Spinal cord (tissue), 10 donors: ENCODE data around the gene TMEM30A. TPM values are rescaled to one million over a fixed set of nuclear protein-coding genes. Genes with fewer than 3 reads are reported as not detected.
A peak's percentile ranks its signal among the peaks of the same experiment; 100 is the strongest.

Experiments
- DNase-seq, 6 donors: peaks; one replicate each; pipeline versions ENCODE4 v3.0.0 to v3.0.0-alpha.2; 2013 to 2015; ENCODE audit warnings: low spot score in 6 of 6, low read depth in 4 of 6
- H3K27ac ChIP-seq: one replicate; pipeline ENCODE4 v1.5.1; 2013; ENCODE audit warnings: low read depth, low read length, control low read depth
- H3K27me3 ChIP-seq: one replicate; pipeline ENCODE4 v1.6.1; 2013; ENCODE audit warnings: low read length; ENCODE audit not compliant: control insufficient read depth, insufficient read depth
- H3K36me3 ChIP-seq: one replicate; pipeline ENCODE4 v1.6.1; 2013; ENCODE audit warnings: low read length; ENCODE audit not compliant: control insufficient read depth, insufficient read depth
- H3K4me1 ChIP-seq: one replicate; pipeline ENCODE4 v1.6.1; 2013; ENCODE audit warnings: low read length; ENCODE audit not compliant: control insufficient read depth, insufficient read depth
- H3K4me3 ChIP-seq: one replicate; pipeline ENCODE4 v1.5.1; 2013; ENCODE audit warnings: low read depth, low read length, control low read depth
- H3K9me3 ChIP-seq: one replicate; pipeline ENCODE4 v1.6.1; 2013; ENCODE audit warnings: low read length; ENCODE audit not compliant: control insufficient read depth, insufficient read depth
- WGBS: methylation state at CpG from one replicate; pipeline ENCODE4 v1.1.5; 2013; ENCODE audit warnings: missing lambda C conversion rate; ENCODE audit not compliant: insufficient coverage; 5-methylcytosine and 5-hydroxymethylcytosine counted together
- polyA plus RNA-seq, 2 donors: library from polyadenylated mRNA; unstranded; fragments of 120-200 nt; gene quantifications; one replicate each; pipeline ENCODE4 v1.2.1, GENCODE V29; 2013; ENCODE audit not compliant: insufficient read length in 2 of 2
- total RNA-seq, 2 donors: library from RNA; depleted of rRNA in 1 of 2; stranded (reverse); fragments of 120-200 nt in 1 of 2; fragments of >200 nt in 1 of 2; gene quantifications; one replicate each; pipeline versions ENCODE4 v1.2.3 to v1.2.4, GENCODE V29; 2013 to 2014
- donor health status: healthy.

Gene TMEM30A
- total and polyA plus RNA-seq, 4 donors = 83.5 to 255 (median 137) TPM

- peak in 4 of 6 donors; percentile 49 to 81 (median 64) for DNase-seq
- Histone ChIP-seq H3K4me3 (peak overlapping the region; percentile 95), H3K9me3 (no peaks in the 10 kb centered on the region), H3K27ac (peak overlapping the region; percentile 93), H3K36me3 (no peaks in the 10 kb centered on the region), H3K4me1 (peaks cover 4% of the 10 kb centered on the region), H3K27me3 (no peaks in the 10 kb centered on the region)
- 0% methylated on average over 25 of the region's 36 CpGs for WGBS
Measured at GRCh38 chr6:75283907-75284631, 523 bp downstream of the TMEM30A start.

GRCh38 chr6:75282706-75283105 lies 1.9 kb downstream of the TMEM30A start:
- Histone ChIP-seq H3K36me3 (no peaks in the 10 kb centered on the region), H3K9me3 (no peaks in the 10 kb centered on the region), H3K27ac (no peak overlapping the region), H3K4me1 (peaks cover 4% of the 10 kb centered on the region), H3K27me3 (no peaks in the 10 kb centered on the region), H3K4me3 (peak overlapping the region; percentile 14)
- no peak for DNase-seq
- WGBS = no CpG with 5 or more reads among the region's 2 CpGs

GRCh38 chr6:75281653-75282052 lies 2.9 kb downstream of the TMEM30A start:
- H3K4me3 ChIP-seq = no peak overlapping the region

GRCh38 chr6:75280131-75280855 lies 4.3 kb downstream of the TMEM30A start:
- H3K4me3 ChIP-seq = no peak overlapping the region
- no peaks in the 10 kb centered on the region for H3K36me3 ChIP-seq
- no peaks in the 10 kb centered on the region for H3K27me3 ChIP-seq
- H3K27ac ChIP-seq = no peak overlapping the region
- 83% methylated on average over 3 of the region's 4 CpGs for WGBS
- DNase-seq = no peak
- H3K4me1 ChIP-seq = no peaks in the 10 kb centered on the region
- H3K9me3 ChIP-seq = no peaks in the 10 kb centered on the region

More at GRCh38 chr6:75281653-75282052, 2.9 kb downstream of the TMEM30A start:
- no peak for DNase-seq
- Histone ChIP-seq H3K27me3 (no peaks in the 10 kb centered on the region), H3K4me1 (peaks cover 4% of the 10 kb centered on the region), H3K36me3 (no peaks in the 10 kb centered on the region), H3K27ac (no peak overlapping the region), H3K9me3 (no peaks in the 10 kb centered on the region)

GRCh38 chr6:75279418-75279817 lies 5.2 kb downstream of the TMEM30A start:
- DNase-seq = no peak
- H3K36me3 ChIP-seq = no peaks in the 10 kb centered on the region
- no peak overlapping the region for H3K27ac ChIP-seq
- no peaks in the 10 kb centered on the region for H3K27me3 ChIP-seq
- no peaks in the 10 kb centered on the region for H3K9me3 ChIP-seq
- no peaks in the 10 kb centered on the region for H3K4me1 ChIP-seq
- WGBS = no CpG with 5 or more reads among the region's 2 CpGs
- H3K4me3 ChIP-seq = no peak overlapping the region

- Histone ChIP-seq H3K27ac (no peak overlapping the region), H3K36me3 (no peaks in the 10 kb centered on the region), H3K9me3 (no peaks in the 10 kb centered on the region), H3K27me3 (no peaks in the 10 kb centered on the region), H3K4me1 (no peaks in the 10 kb centered on the region), H3K4me3 (no peak overlapping the region)
- 67% methylated on average over 1 of the region's 4 CpGs for WGBS
- DNase-seq = no peak
Measured at GRCh38 chr6:75278474-75279077, 6.0 kb downstream of the TMEM30A start.

- H3K36me3 ChIP-seq = no peaks in the 10 kb centered on the region
- H3K27ac ChIP-seq = no peak overlapping the region
- no peak overlapping the region for H3K4me3 ChIP-seq
- no peaks in the 10 kb centered on the region for H3K4me1 ChIP-seq
- no peak for DNase-seq
- no peaks in the 10 kb centered on the region for H3K9me3 ChIP-seq
- no peaks in the 10 kb centered on the region for H3K27me3 ChIP-seq
Measured at GRCh38 chr6:75275067-75275466, 9.5 kb downstream of the TMEM30A start.

- WGBS = no CpG with 5 or more reads among the region's 4 CpGs
- Histone ChIP-seq H3K4me3 (no peak overlapping the region), H3K36me3 (no peaks in the 10 kb centered on the region), H3K4me1 (no peaks in the 10 kb centered on the region), H3K27ac (no peak overlapping the region), H3K27me3 (no peaks in the 10 kb centered on the region), H3K9me3 (no peaks in the 10 kb centered on the region)
- no peak for DNase-seq
Measured at GRCh38 chr6:75273009-75273408, 11.6 kb downstream of the TMEM30A start.

- no peaks in the 10 kb centered on the region for H3K36me3 ChIP-seq
- WGBS = 97% methylated on average over 5 of the region's 5 CpGs
- no peak overlapping the region for H3K27ac ChIP-seq
- H3K4me3 ChIP-seq = no peak overlapping the region
- DNase-seq = no peak
- no peaks in the 10 kb centered on the region for H3K4me1 ChIP-seq
- H3K9me3 ChIP-seq = no peaks in the 10 kb centered on the region
- no peaks in the 10 kb centered on the region for H3K27me3 ChIP-seq
Measured at GRCh38 chr6:75272145-75272840, 12.3 kb downstream of the TMEM30A start.
